ENCODE results near the gene COG6. TPM values are rescaled to one million over a fixed set of nuclear protein-coding genes. Genes with fewer than 3 reads are reported as not detected.

Gene COG6
- total and polyA plus RNA-seq, 10 of the 15 experiments (the other 5 are each of a cell fraction or from before 2014, with no cell fraction given) = 4.5 to 29.8 (median 12.6) TPM

GRCh38 chr13:39682310-39682709 is 26.8 kb downstream of the COG6 start (continued):
- TF ChIP-seq ZBTB40 (IDR thresholded peaks at IDR 0.05; ENCODE audit: borderline replicate concordance) = no peak
- no peak for TF ChIP-seq CEBPZ (IDR thresholded peaks at IDR 0.05; ENCODE audit: low read depth, low read length)

GRCh38 chr13:39682788-39683187 is 27.3 kb downstream of the COG6 start:
- Histone ChIP-seq H2AFZ (ENCODE audit: control insufficient read depth, low read depth, low read length) (no peak overlapping the region), H3K4me1 (ENCODE audit: control insufficient read depth, insufficient read depth, low read length) (peaks cover 6% of the 10 kb centered on the region; the same call in 1 of the 2 replicates), H3K79me2 (ENCODE audit: control insufficient read depth, insufficient read depth, low read length) (no peaks in the 10 kb centered on the region), H3K27ac (ENCODE audit: control insufficient read depth, insufficient read depth) (no peak overlapping the region), H3K4me3 (no peak overlapping the region), H3K4me2 (ENCODE audit: control insufficient read depth, insufficient read depth) (no peak overlapping the region; the same call in 1 of the 2 replicates), H3K27me3 (replicated peaks in 1 of 2; ENCODE audit: control insufficient read depth in 2 of 2, insufficient read depth in 2 of 2, low read length in 1 of 2) (no peaks in the 10 kb centered on the region), H3K36me3 (ENCODE audit: control insufficient read depth in 2 of 2, insufficient read depth in 2 of 2, low read length in 1 of 2) (peaks cover 0 to 3% of the 10 kb centered on the region in 2 experiments; a peak in 1 of 4 replicates), H3K9ac (ENCODE audit: control insufficient read depth, insufficient read depth, low read length) (no peak overlapping the region), H4K20me1 (ENCODE audit: control insufficient read depth, insufficient read depth) (no peaks in the 10 kb centered on the region), H3K9me3 (replicated peaks; ENCODE audit: control insufficient read depth, insufficient read depth, low read length) (no peaks in the 10 kb centered on the region; the same call in 2 of the 3 replicates)
- ChIA-PET CTCF (interaction anchor here (0.6 to 2.2 kb wide), 12 partner anchors 10 to 1095 kb away, joined by 3 to 19 read pairs (median 5); no protein-coding TSS in a partner anchor), RAD21 (ENCODE audit: unreplicated experiment) (interaction anchor here (0.8 to 3.2 kb wide), 7 partner anchors 9 to 1001 kb away, joined by 3 to 18 read pairs (median 4); no protein-coding TSS in a partner anchor), POLR2A (no interaction called here), SMC1A (ENCODE audit: uncharacterized antibody, unreplicated experiment) (interaction anchor here (0.7 to 2.1 kb wide), 12 partner anchors 10 to 1095 kb away, joined by 3 to 10 read pairs (median 4); no protein-coding TSS in a partner anchor)
- DNase-seq (ENCODE audit: low read depth, low spot score) (peak; percentile 11), FAIRE-seq (no peak), ATAC-seq (peak; percentile 85)
- BruUV-seq (replicated peaks) = no TSS peak
- in situ Hi-C loops (cut with MboI) (loop anchor here (5.0 kb wide), 1 partner anchor 1000 kb away; no protein-coding TSS in a partner anchor), intact Hi-C loops (cut with micrococcal nuclease; ENCODE audit: unreplicated experiment) (loop anchor here (1.0 to 10.0 kb wide), 3 partner anchors 262 to 1001 kb away; no protein-coding TSS in a partner anchor)
- WGBS (ENCODE audit: insufficient coverage, insufficient replicate concordance, low lambda C conversion rate, missing lambda C conversion rate) = 3% methylated on average over 2 of the region's 2 CpGs
- TF ChIP-seq POLR2AphosphoS2 (IDR thresholded peaks at IDR 0.05; ENCODE audit: low read depth, low read length) (no peak), ZNF274 (IDR thresholded peaks at IDR 0.05; ENCODE audit: insufficient read depth, insufficient read length) (no peak), USF1 (IDR thresholded peaks at IDR 0.05; ENCODE audit: borderline replicate concordance, extremely low read length, insufficient read depth, low read depth, low read length) (no peak), MEF2A (IDR thresholded peaks at IDR 0.05; ENCODE audit: insufficient read depth, low read depth, low read length) (peak; percentile 65; the same call in 1 of the 2 replicates), RELA (IDR thresholded peaks at IDR 0.05; ENCODE audit: borderline replicate concordance, partially characterized antibody) (no peak), STAT1 (conservative IDR thresholded peaks at IDR 0.05) (no peak), NFIC (IDR thresholded peaks at IDR 0.05; ENCODE audit: low read depth, low read length) (peak; percentile 60; the same call in 1 of the 2 replicates), JUNB (IDR thresholded peaks at IDR 0.05) (peak; percentile 73), RBBP5 (conservative IDR thresholded peaks at IDR 0.05) (no peak), RUNX3 (IDR thresholded peaks at IDR 0.05; ENCODE audit: low read length) (0 out of 2 replicates have a peak, but pooled peaks have one; percentile 25), RFX5 (IDR thresholded peaks at IDR 0.05; ENCODE audit: low read depth, low read length) (no peak), TAF1 (IDR thresholded peaks at IDR 0.05; ENCODE audit: borderline replicate concordance, low read depth, low read length) (no peak), SMAD5 (IDR thresholded peaks at IDR 0.05; ENCODE audit: low read depth) (no peak)

Measured in GM12878 (cell line).